GM18861 (cell line): ENCODE results near the gene ERCC6L2.

Experiments
- ATAC-seq: cut with Tn5 transposase; IDR thresholded peaks from one replicate; pipeline ENCODE4 v1.9.1; 2021; ENCODE audit not compliant: unreplicated experiment

The ERCC6L2 gene

GRCh38 chr9:95971815-95972214 is 96.3 kb downstream of the ERCC6L2 start:
- no peak for ATAC-seq

DNA sequence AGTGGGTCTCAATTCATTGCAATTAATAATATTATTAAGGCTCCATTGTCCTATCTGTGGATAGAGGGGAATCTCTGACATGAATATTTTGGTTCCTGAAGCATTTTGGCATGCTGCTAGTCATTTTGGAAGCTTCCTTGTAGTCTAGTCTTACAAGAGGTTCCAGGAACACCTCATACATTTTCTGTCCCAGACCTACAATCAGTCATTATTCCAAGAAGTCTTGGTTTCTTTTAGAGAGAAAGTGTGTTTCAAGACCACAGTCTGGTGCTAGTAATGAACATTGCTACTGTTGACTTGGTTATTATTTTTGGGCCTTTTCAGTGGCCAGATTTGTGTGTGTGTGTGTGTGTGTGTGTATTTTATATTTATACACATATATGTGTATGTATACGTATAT is 98.9 kb downstream of the ERCC6L2 start:
- no peak for ATAC-seq

GRCh38 chr9:95977371-95977770 is 101.9 kb downstream of the ERCC6L2 start:
- no peak for ATAC-seq

DNA sequence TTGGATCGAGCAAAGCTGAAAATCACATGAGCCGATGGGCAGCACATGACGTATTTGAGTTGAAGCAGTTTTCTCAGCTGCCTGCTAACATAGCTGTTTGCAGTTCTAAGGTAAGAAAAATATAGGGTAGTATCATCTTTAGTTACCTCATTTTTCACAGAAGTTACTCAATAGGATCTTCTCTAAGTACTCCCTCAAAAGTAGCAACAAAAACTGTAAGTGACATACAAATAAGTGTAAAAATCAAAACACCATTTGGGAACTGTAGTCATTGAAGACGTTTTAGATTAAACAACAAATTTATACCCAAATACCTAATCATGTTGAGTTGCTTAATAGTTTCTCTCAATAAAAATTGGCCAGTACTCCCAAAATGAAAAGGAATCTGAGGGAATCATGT is 102.6 kb downstream of the ERCC6L2 start:
- no peak for ATAC-seq

DNA sequence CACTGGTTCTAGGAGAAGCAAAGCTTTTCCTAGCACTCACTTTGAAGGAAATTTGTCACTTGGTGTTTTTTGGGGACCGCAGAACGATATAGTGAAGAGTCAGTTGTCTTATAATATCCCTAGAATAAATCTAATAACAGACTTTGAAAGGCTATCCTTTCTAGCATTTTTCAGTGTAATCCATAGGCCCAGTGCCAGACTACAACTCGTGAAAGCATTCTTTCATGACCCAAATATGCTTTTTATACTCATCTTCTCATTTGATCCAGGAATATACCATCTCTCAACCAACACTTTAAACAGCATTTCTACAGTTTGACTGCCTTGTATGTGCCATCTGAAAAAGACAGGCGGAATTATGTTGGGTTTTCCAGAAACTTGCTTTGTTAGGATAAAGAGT is 104.0 kb downstream of the ERCC6L2 start:
- ATAC-seq, result no peak

DNA sequence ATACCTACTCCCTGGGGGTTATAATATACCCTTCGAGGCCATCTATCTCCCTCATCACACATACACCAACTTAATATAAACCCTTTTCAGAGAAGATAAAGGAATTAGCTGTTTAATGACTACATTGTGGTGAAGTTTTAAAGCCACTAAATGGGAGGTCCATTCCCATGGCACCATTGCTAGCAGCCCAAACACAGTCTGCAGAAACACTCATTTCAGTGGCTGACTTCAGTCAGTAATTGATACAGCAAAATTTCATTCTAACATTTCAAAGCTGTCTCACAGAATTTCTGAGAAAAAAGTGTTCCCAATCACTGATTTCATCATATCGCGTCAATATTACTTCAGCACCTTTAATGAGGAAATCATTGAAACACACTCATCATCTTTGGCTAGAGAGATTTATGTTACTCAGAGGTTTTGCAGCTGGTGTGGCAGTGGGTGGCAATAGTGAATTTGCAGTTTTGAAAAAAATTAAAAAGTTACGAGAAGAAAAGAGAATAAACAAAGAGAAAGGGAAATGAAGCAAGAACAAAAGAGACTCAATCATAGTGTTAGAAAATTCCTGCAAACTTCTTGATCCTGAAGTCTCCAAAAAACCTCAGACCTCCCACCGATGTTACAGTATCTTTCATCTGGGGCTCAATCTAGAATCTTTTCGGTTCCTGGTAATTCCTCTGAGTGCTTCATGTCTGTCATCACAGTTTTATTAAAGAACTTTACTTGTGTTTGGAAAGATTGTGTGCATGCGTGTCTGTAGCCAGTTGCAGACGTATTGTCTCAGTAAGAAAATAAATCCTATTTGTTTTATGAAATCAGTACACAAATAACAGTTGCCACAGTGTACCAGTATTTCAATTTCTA is 105.0 kb downstream of the ERCC6L2 start:
- ATAC-seq, result no peak

DNA sequence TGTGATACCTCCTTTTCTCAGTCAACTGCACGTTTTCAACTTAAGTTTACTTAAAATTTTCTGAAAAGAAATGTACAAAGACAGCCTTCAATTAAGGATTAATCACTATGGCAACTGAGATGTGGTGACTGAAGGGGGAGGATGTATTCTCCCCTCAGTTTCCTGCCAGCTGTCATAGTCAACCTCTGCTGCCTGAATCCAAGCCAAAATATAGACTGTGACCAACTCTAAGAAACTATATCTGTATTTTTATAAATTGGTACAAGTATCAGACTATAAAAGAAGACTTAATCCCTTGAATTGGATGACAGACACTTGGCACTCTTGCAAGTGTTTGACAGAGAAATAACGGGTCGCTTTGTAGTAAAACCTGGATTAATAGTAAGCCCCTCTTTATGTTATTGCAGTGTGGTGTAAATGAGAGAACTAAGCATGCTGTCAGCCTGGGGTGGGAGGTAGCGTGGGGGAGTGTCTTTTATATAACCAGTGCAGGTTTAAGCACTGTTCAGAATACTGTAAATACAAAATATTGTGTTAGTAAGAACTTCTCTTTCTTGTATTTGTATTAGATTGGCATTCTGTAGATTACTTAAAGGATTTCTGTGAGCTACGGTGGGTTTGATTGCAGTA is 106.4 kb downstream of the ERCC6L2 start:
- no peak for ATAC-seq

DNA sequence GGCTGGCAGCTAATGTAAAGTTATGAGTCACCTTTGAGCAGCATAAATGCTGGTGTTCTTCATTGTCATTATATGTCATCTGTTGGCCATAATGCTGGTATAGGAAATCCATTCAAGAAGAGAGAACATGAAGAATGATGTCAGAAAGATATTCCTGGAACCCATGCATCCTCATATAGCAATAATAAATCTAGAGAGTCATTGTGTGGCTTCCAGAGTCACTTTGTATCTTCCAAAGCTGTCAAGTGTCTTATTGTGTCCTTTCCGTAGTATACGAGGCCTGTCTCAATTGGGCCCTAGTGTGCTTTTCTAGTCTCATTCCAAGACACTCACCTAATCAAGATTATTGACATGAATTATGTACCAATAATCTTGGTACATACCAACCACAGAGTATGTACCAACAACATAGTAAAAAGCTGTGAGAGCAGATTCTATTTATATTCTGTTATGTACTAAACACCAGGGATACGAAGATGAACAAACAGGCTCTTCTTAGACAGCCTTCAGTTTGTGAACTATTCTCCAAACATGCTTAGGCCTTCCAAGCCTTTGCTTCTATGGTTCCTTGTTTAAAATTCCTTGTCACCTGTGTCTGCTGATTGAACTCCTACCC is 110.1 kb downstream of the ERCC6L2 start:
- no peak for ATAC-seq

DNA sequence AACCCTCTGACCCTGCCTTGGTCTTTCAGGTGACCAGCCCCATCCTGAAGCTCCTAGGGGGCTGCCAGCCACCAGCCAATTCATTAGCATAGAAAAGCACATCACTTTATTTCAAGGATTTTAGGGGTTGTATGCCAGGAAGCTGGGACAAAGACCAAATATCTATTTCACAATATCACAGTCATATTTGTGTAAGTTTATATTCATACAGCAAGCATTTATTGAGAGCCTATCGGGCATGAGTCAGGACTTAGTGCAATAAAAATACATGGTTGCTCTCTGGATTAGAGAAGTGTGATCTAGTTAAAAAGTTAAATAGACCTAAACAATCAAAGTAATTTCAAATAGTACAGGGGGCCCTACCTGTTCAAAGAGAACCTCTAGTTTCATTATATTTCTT is 113.8 kb downstream of the ERCC6L2 start:
- ATAC-seq, result no peak

DNA sequence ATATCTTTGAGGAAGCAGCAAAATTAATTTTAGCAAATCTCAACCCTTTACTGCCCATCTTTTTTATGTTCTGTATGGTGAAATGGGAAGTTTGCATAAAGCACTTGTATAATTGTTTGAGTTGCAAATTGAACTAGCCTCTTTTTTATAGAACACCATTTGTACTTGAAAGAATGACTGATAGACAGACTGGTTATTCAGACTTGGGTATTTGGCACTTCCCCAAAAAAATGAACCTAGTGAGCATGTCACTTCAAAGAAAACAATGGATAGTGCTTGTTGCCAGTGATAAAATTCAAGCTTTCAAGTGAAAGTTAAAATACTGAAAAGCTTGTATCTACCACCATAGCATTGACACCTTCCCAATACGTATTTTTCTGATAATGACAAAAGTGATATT is 115.8 kb downstream of the ERCC6L2 start:
- no peak for ATAC-seq

DNA sequence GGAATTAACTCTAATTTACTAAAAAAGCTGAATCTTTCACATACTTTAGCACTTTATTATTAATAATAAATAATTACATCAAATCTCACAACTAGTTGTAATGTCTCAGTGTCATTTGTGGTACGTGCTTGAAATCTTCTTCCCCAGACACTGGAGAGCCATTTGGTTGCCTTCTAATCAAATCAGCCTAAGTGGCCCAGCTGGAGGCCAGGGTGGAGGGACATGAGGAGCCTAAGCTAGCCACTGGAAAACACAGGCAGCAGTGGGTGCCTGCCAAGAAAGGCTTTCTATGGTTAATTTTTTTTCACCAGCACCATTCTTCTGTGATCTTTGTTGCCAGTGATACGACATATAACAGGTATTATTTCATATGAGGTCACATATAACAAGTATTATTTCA is 117.0 kb downstream of the ERCC6L2 start:
- ATAC-seq, result no peak

- no peak for ATAC-seq
These were observed 117.8 kb downstream of the ERCC6L2 start for GRCh38 chr9:95993337-95993736.

GRCh38 chr9:95999390-95999789 is 123.9 kb downstream of the ERCC6L2 start:
- no peak for ATAC-seq

- no peak for ATAC-seq
These were observed 128.9 kb downstream of the ERCC6L2 start for GRCh38 chr9:96004379-96004778.

- no peak for ATAC-seq
These were observed 130.9 kb downstream of the ERCC6L2 start for GRCh38 chr9:96006296-96006879.

GRCh38 chr9:96006961-96007360 is 131.5 kb downstream of the ERCC6L2 start:
- ATAC-seq, result no peak

DNA sequence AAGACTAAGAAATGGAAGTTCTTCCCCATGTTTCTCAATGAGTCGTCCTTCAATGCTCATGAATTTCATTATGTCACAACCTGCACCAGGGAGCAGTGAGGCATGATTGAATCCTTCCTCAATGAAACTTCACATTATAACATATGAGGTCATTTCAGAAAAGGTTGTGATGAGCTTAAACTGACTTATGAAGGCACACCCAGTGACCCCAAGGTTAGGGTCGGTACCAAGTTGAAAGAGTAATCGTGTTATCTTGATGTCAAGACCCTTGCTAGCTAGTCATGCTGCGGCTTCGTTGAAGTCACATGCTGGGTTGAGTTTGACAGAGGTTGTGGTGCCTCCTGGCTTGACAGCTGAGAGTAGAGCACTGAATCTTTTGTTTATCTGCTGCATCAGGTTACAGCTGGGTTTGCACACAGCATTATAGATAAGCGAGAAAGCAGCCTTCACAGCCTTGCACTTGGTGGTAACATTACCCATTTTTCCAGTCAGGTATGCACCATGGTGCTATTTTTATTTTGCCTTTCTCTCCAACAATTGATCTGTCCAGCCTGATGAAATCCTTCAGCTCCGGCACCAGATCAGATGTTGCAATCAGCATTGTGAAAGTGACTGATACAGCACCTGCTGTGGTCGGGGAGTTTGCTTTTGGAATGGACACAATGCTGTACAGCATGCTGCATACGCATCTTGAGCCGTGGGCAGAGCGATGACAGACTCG is 133.2 kb downstream of the ERCC6L2 start:
- ATAC-seq, result no peak

DNA sequence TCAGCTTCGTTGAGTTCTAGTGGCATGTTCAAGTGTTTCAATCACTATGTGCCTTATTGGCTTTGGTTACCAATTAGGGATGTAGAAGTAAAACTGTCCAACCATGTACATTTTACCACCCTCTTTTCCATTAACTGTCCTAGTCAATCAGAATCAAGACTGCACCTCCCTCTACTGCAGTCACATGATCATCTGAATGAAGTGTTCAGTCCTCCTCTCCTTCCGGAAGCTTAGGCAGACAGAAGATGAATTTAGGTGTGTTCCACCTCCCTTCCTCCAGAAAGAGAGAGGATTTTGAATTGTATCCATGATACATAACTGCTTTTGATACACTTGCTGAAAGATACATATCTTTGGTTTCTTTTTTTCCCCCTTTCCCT is 133.7 kb downstream of the ERCC6L2 start:
- ATAC-seq, result no peak

DNA sequence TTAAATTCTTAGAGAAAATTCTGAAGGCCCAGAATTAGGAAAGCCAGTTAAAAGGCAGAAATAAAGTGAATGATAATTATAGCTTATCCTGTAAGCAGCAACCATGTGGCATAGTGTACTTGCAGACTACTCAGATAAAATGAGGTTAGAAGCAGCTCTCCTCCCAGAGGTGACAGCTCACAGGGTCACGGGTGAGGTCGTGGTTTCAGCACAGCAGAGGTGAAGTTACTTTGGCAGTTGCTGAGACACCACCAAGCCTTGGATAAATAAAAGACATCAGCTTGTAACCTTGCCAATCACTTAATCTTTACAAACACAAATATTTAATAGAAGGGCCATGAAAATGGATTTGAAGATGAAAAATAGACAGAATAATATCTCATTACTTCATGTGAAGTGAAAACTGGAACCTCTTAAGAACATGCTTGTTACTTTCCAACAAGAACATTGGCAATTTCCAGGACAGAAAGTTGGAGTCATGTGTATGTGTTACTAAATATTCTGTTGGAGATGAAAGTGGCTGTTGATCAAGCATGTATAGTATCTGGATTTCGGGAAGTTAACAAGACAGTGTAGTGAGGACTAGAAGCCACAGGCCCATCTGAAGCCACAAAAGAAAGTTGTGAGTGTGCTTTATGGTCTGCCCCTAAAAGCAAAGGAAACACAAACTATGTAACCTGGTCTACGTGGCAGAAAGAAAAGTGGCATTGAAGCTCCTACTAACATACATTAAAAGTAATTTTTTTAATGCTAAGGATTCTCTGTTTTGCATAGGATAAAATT is 134.4 kb downstream of the ERCC6L2 start:
- no peak for ATAC-seq

- ATAC-seq, result no peak
These were observed 138.6 kb downstream of the ERCC6L2 start for GRCh38 chr9:96014078-96014477.
